HL-60/S4 (cell line): ENCODE measurements around the gene HACL1.

ENCODE experiments used
- in situ Hi-C: fragments of 300-500 bp; cut with MboI; formaldehyde crosslinking; loops from 2 replicates; pipeline ENCODE4 v1.14.3; 2022; ENCODE audit warnings: low sequenced_read_pairs

The HACL1 gene

DNA sequence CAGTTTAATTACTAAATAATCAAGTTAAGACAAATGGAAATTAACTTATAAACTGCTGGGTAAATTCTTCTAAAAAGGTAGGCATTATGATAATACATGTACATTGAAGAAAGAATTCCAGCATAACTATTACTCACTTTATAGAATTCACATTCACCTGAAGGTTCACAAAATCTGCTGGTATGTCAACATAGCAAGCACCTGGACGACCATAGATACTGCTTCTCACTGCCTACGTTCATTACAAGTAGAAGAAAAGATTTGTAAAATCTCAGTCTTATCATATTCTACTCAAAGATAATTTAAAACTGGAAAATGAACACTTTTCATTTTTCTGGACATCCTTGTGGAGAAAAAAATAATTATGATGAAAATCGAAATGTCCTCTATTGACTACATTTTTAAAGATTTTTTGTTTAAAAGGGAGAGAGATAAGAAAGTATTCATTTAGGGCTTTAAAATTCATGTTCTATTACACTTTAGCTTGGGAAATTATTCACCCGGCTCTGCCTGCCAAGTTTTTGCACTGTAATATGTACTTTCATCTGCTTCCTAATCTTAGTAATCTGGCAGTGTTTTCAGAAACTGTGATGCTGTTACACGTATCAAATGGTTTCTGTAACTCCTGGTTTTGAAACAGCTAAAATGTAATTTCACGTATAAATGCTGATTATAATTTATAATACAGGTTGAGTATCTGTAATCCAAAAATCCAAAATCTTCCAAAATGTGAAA is 16.1 kb downstream of the HACL1 start:
- in situ Hi-C loops = no loop called here

DNA sequence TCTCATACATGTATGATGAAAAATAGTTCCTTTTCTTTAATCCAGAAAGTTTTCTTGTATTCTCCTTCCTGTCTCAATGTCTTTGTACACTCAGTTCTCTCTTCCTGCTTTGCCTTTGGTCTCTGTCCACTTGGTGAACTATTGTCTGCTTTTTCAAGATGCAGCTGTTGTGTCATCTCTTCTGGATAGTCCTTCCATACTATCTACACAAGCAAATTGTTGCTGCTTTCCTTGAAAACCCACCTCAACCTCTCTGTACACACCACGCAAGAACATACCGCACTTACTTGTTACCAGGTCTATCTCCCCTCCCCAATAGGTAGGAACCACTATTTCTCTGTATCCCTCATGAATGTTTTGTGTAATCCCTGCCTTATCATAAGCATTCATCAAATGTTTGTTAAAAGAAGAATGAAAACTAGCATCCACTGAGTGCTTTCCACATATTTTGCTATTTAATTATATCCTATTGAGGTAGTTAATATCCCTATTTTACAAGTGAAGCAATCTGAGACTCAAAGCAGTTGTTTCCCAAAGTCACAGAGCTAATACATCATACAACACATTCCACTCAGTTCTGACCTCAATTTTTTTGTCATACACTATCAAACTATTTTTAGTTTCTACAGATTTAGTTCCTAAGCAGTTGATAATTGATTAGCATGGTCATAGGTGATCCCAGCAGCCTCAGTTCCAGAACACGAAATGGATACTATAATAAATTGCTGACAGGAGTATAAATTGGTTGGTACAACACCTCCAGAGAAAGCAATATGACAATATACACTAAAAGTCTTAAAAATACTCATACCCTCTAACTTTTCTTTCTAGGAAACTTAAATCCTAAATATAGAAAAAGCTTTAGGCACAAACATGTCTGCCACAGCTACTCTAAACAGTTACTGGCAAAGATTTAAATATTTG is 19.6 kb downstream of the HACL1 start:
- in situ Hi-C loops = no loop called here

DNA sequence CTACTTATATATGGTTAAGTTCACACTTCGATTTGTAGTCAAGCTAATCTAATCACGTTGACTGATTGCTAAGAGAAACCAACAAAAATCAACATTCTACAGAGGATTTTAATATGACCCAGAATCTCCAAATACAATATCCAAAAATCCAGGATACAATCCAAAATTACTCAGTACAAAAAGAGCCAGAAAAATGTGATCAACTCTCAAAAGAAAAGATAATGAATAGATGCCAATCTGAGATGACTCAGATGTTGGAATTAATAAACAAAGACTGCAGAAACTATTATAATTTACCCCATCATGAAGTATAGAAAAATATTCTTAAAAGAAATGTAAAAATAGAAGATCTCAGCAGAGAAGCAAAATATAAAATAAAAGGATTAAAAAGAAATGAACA is 22.3 kb downstream of the HACL1 start:
- in situ Hi-C loops = no loop called here

DNA sequence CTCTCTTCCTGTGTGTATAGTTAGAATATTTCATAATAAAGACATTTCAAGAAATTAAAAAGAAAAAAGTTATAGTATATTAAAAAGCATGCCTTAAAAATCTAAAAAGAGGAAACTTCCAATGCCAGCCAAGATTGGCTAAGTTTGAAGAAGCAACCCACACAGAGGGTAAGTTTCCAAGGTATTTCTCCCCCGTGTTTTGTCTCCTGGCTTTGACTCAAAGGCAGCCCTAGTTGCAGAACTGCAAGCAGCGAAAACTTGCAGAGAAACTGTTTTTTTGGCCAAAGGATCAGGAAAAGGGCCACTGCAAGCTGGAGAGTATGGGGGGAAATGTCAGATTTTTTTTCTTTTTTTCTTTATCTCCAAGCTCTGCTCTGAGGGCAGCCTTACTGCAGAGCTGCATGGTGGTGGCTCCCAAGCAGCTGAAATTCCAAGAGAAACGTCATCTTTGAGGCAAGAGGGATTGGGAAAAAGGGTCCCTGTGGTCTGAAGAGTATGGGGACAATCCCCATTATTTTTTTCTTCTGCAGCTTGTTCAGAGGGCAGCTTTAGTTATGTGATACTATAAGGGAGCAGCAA is 23.0 kb downstream of the HACL1 start:
- in situ Hi-C loops = no loop called here

DNA sequence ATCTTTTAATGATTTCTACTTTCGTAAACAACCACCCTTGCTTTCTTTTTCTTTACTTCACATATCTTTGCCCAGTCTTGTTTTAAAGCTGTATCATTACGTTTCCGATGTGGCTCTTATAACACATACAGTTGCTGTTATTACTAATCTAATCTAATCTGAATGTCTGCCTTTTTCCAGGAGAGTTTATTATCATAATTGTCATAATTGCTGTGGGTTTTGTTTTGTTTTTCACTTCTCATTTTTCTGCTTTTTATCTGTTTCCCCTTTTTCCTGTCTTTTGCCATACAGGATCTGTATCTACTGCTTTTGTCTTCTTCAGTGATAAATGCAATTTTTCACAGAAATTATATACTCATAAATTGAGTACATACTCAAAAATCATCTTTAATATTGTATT is 24.9 kb downstream of the HACL1 start:
- in situ Hi-C loops = no loop called here

DNA sequence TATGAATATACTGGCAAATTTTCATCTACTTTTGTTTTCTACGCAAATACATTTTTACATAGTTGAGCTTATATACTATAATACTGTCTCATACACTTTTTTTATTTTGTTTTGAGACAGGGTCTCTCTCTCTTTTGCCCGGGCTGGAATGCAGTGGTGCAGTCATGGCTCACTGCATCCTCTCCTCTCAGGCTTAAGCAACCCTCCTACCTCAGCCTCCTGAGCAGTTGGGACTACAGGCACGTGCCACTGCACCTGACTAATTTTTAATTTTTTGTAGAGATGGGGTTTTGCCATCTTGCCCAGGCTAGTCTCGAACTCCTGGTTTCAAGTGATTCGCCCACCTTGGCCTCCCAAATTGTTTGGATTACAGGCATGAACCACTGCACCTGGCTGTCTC is 25.9 kb downstream of the HACL1 start:
- in situ Hi-C loops = no loop called here

DNA sequence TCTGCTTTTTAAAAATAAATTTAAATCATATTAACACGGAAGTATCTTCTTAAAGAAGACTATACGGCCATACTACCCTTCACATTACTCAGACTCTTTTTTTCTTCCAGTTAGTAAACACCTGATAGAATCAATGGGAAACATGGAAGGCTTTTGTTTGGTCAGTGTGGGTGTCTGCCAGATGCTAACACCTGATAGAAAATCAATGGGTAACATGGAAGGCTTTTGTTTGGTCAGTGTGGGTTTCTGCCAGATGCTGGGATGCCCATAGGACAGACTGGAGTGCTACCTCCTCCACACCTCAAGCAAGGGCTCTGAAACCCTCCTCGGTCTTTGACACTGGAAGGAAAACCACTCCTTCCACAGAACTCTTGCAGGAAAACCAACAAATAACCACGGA is 29.2 kb downstream of the HACL1 start:
- in situ Hi-C loops = loop anchor here (25.0 kb wide), 1 partner anchor 360 kb away; the partner anchor contains the start of gene CAPN7

DNA sequence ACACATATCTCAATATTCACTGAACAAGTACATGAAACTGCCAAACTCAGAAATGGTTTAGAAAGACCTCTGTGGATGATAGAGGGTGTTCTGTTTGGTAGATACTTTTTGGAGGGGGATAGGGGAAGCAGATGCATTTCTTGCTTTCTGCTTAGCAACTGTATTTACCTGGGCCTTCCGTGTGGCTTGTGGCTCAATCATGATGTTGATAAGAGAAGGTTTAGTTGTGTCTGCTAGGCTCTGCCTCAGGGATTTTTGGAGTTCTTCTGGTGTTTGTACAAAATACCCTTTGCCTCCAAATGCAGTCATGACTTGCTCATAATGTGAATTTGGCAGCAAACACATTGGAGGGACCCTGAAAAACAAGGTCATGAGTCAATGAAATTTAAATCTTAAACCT is 38.2 kb downstream of the HACL1 start:
- in situ Hi-C loops = loop anchor here (25.0 kb wide), 1 partner anchor 351 kb away; the partner anchor contains the start of gene CAPN7

DNA sequence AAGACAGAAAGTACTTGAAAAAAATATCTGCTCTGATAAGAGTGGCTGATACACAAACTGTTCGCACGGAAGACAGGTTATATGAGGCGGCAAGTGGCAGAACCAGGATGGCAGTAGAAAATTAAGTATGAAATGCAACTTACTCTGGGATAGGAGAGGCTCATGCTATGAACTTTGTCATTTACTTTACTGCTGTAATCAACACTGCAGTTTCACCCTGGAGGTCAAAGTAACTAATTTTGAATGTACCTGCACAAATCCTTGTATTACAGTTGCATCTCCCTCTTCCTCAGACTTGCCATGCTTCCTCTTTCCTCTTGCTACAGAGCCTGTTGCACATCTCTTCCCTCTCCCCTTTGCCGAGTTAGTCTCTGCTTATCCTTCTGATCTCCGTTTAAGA is 38.8 kb downstream of the HACL1 start:
- in situ Hi-C loops = loop anchor here (25.0 kb wide), 1 partner anchor 350 kb away; the partner anchor contains the start of gene CAPN7

DNA sequence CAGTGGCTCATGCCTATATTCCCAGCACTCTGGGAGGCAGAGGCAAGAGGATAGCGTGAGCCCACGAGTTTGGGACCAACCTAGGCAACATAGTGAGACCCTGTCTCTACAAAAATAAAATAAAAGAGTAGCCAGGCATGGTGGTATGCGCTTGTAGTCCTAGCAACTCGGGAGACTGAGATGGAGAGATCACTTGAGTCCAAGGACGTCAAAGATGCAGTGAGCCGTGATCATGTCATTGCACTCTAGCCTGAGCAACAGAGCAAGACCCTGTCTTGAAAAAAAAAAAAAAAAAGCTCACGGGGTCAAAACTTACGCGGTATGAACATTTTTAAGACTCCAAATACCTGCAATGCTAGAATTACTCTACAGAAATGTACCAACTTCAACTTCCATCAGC is 42.8 kb downstream of the HACL1 start:
- in situ Hi-C loops = loop anchor here (10.0 to 25.0 kb wide), 2 partner anchors 124 to 346 kb away; partner anchors contain the start of gene CAPN7

DNA sequence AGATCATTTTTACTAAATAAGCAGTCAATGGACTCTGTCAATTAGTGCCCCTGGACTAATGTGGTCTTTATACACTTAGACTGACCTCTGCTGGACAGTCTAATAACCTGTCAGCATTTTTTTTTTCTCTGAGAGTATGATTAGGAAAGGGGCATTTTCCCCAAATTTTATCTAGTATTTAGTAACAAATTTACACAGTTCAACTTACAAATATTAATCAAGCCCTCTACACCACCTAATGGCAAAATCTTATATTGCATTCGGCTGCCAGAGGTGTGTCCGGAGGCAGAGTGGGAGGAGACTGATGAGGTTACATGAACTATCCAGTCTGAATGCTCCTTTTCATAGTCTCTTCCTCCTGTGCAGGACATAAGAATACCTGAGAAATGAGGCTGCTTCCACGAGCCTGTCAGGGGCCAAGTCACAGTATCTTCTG is 43.8 kb downstream of the HACL1 start:
- in situ Hi-C loops = loop anchor here (10.0 to 25.0 kb wide), 2 partner anchors 123 to 345 kb away; partner anchors contain the start of gene CAPN7

DNA sequence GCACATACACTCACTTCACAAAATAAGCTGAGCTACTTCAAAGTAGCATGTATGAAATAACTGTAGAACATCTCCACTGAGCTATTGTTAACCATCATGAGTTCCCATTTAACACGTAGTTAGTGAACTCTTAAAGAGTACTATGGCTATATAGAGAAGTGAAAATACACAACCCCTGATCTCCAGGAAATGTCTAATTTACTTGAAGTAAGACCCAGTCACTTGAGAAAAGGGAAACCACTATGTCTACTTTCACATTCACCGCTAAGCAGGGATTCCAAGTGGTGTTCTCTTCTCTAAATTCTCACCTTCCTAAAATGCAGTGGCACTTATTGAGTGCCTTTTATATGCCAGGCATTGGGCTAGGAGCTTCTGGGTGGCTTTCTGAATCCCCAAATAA is 44.9 kb downstream of the HACL1 start:
- in situ Hi-C loops = loop anchor here (10.0 to 25.0 kb wide), 2 partner anchors 122 to 344 kb away; partner anchors contain the start of gene CAPN7

DNA sequence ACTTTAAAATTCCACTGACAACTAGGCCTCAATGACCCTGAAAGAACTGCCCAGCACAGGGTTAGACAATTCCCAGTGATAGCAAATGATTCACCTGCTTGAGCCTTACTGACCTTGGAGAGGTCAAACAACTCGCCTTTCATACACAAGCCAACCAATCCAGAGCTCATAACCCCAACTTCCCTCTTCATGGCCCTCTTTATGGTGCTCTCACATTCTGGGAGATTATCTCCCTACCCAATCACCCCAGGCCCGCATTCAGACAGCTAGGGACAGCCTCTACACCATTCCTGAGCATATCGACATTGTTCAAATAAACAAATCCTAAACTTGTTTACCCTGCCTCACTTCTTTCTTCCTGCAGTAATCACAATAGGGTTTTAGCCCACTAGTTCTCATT is 47.6 kb downstream of the HACL1 start:
- in situ Hi-C loops = loop anchor here (10.0 to 25.0 kb wide), 2 partner anchors 119 to 341 kb away; partner anchors contain the start of gene CAPN7

DNA sequence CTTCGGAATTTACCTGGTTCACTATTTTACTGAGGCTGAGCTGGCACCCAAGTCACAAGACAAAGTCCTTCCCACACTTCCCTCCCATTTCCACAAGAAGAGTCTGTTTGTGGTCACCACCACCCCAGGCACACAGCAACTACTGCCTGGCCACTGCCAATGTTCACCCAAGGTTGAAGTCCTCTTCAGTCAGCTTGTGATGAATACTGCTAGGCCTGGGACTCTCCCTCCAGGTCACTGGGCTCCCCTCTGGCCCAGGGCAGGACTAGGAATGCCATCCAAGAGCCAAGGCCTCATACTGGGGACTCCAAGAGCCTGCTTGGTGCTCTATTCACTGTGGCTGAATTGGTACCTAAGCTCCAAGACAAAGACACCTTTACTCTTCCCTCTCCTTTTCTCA is 49.5 kb downstream of the HACL1 start:
- in situ Hi-C loops = loop anchor here (10.0 to 25.0 kb wide), 2 partner anchors 117 to 340 kb away; partner anchors contain the start of gene CAPN7

DNA sequence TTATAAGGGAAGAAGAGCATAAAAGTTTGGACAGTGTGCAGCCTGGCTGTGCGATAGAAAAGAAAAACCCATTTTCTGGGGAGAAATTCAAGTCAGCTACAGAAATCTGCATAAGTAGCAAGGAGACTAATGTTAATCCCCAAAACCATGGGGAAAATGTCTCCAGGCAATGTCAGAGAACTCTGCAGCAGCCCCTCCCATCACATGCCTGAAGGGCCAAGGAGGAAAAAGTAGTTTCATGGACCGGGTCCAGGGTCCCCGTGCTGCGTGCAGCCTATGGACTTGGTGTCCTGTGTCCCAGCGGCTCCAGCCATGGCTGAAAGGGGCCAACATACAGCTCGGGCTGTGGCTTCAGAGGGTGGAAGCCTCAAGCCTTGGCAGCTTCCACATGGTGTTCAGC is 51.5 kb downstream of the HACL1 start:
- in situ Hi-C loops = loop anchor here (10.0 to 25.0 kb wide), 2 partner anchors 115 to 338 kb away; partner anchors contain the start of gene CAPN7

DNA sequence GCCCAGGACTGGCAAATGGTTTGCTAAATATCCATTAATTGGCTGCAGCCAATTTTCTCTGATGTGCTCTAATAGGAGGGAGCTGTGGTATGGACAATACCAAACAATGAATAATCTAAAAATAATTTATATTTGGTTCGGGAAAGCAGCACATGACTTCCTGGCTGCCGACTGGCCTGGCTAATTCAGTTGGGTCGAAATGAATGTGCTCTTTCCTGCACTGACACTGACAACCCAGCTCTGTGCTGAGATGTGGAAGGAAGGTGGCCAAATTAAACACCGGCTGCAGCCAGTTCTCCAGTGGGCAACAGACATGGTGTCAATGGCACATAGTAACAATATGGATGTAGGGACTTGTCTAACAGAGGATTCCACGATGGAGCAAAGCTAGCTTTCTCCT is 58.8 kb downstream of the HACL1 start:
- in situ Hi-C loops = no loop called here

DNA sequence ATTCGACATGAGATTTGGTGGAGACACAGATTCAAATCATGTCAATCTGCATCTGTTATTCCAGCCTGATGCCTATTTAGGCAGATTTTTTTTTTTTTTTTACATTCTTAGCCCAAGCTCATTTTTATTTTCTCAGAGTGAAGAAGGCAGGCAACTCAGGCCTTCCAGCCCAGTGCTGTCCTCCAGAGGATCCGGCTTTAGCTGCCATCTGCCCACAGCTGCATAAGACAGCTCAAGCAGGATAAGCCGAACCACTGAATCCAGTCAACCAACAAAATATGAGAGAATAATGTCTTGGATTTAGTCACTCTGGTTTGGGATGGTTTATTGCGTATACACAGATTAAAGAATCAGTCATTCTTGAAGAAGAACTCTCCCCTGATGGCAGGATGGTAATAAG is 60.0 kb downstream of the HACL1 start:
- in situ Hi-C loops = no loop called here

DNA sequence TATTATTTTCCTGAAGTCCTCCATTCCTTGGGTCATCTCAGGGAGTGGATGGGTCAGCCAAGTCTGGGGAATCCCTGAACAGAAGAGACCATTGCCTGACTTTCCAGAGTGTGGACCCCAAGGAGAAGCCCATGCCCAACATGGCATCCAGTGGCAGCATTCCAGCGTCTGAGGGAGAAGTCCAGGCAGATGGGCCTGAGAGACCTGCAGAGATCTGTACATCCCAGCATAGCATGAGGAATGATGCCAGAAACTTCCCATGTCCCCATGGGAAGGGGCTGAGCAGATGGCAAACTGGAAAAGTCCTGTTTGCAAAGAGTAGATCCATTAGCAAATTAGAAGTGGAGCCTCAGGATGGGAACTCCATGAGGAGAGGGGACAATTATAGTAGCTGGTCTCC is 62.3 kb downstream of the HACL1 start:
- in situ Hi-C loops = no loop called here

DNA sequence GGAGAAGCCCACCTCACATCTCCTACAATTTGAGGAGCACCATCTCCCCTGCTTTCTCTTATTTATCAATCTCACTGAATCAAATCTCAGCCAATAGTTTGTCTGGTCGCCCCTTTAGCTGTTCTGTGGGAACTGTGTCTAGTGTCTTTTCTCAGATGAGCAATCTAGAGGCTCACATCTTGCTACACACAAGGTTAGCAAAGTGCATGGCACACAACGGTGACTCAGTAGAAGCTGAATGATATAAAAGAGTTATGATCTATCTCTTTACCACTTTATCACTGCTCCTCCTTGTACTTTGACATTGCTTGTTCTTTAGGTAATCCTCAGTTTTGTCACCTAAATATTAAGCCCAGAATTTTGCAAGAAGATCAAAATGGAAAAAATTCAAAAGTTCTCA is 63.0 kb downstream of the HACL1 start:
- in situ Hi-C loops = no loop called here

DNA sequence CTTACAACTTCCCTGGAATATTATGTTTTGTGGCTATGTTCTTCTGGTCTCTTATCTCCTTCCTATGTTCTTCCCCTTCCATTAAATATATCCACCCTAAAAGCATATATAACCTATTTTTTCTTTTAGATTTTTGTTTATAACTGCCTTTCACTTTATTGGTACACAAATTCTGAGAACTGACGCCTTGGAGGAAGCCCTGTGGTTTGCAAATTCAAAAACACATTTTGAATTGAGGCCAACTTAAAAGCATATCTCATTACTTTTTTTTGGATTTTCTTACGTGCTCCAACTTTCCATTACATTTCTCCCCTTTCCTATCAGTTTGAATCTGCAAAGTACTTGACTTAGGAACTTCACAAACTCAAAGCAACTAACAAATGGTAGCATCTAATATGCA is 64.5 kb downstream of the HACL1 start:
- in situ Hi-C loops = no loop called here

DNA sequence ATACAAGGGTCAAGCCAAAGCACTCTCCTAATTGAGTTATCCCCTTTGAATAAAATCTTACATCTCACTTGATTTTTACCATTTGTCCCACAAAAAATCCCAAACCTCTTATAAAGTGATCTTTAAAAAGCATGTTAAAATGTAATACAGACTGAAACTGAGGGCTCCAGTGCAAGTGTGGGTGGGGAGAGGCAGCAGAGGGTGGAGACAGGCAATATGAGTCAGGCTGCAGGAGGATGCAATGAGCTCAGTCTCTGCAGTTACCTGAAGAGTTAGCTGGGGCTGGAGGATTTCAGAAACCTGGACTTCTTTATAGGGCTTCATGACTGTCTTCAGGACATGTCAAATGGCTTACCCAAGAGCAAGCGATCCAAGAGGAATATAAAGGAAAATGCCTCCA is 65.6 kb downstream of the HACL1 start:
- in situ Hi-C loops = no loop called here
